HG03064 (cell line): ENCODE measurements around the gene TCF4.
A peak's percentile ranks its signal among the peaks of the same experiment; 100 is the strongest.

Experiments used
- ATAC-seq: cut with Tn5 transposase; IDR thresholded peaks from one replicate; pipeline ENCODE4 v1.9.1; 2021; ENCODE audit warnings: low read depth; ENCODE audit not compliant: unreplicated experiment

Gene TCF4

GRCh38 chr18:55316486-55317184 lies 271.4 kb downstream of the TCF4 start:
- no peak for ATAC-seq

GRCh38 chr18:55314615-55315237 lies 273.3 kb downstream of the TCF4 start:
- ATAC-seq: no peak

DNA sequence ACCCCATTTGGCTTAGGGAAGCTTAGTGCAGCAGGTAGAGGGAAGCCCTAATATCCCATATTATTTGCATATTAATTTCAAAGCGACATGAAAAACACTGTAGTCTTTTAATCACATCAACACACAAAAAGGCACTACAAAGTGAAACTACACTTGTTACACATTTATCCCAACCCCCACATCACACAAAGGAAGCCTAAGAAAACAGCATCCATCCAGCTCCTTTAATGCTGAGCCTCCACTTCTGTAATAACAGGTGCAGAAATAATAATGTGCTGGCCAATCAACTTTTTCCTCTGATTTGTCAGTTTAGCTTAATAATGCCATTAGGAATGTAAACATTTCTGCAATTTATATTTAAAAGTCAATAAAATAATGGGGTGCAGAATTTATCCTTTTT lies 274.0 kb downstream of the TCF4 start:
- no peak for ATAC-seq

GRCh38 chr18:55310863-55311262 lies 277.1 kb downstream of the TCF4 start:
- no peak for ATAC-seq

DNA sequence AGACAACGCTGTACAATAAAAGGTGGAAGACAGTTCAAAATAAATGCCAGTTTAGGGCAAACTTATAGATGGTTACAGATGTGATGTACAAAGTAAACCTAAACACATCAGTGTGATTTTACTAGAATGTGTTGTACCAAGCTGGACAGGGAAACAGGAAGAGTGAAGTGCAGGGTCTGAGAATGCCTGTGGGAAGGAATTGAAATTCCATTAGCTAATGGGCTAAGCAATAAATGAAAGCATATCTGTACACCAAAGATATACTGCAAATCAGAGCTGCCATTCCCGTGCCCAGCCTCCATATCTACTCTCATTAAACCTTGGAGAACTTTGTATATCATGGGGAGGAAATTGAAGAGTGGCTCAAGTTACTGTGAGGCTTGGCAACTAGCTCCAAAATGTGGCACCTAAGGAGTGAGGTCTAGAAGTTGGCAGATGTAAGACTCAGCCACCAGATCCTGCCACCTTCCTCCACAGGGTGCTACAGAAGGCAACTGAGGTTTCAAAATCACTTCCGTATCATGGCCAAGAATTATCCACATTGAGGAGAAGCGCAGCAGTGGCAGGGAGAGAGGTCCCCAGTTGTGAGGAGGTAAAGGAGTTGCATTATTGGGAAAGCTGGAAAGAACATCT lies 277.8 kb downstream of the TCF4 start:
- ATAC-seq: no peak

DNA sequence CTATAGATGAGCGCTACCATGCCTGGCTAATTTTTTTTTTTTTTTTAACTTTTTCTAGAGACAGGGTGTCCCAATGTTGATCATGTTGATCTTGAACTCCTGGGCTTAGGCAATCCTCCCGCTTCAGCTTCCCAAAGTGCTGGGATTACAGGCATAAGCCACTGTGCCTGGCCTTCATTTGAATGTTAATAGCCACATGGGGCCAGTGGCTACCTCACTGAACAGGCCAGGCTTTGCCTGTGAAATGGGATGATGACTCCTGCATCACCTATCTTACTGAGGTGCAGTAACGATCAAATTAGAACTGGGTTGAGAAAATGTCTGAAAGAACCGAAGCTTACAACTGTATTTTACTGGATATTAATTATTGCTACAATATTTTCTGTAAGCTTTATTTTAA lies 278.7 kb downstream of the TCF4 start:
- ATAC-seq: no peak

DNA sequence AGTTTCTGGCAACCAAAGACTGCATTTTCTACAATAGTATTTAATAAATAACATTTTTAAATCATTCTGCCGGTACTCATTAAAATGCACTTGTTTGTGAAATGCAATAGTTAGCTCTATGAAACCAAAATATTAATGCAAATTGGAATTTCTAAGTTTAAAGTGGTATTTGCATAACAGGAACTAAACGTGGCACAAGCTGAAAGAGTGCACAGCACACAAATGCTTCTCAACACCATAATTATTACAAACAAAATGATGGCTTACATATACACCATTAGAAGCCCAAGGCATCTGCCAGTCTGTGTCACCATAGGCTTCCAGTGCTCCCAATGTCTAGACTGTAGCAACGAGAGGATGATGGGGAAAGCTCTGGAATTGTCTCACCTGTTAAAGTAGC lies 280.5 kb downstream of the TCF4 start:
- peak; percentile 57 for ATAC-seq

DNA sequence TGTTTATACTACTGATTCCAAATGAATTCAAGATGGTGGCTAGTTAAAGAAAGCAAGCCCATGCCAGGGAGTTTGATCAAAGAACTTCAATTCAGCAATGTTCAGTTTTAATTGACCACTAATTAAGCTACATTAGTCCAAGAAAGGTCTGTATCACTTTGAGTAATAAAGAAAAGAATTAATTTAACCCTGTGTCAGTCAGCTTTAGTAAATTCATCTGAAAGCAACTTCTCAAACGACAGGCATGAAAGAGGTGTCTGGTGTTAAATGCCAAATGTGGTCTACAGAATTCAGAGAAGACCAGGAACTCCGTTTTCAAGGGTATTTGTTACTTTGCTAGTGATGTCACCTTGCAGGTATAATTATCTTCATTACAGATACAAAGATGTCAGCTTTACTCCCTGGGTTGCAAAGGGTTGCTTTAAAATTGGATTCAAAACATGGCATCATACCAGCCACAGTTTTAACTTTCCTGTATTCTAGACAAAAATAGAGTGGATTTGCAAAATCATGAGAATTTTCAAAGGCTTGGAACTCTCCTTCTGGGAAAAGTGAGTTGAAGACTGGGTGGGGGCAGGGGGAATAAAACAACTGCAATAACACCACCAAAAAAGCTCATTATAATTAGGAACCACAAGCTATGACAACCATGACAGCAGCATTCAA lies 281.5 kb downstream of the TCF4 start:
- ATAC-seq: no peak

DNA sequence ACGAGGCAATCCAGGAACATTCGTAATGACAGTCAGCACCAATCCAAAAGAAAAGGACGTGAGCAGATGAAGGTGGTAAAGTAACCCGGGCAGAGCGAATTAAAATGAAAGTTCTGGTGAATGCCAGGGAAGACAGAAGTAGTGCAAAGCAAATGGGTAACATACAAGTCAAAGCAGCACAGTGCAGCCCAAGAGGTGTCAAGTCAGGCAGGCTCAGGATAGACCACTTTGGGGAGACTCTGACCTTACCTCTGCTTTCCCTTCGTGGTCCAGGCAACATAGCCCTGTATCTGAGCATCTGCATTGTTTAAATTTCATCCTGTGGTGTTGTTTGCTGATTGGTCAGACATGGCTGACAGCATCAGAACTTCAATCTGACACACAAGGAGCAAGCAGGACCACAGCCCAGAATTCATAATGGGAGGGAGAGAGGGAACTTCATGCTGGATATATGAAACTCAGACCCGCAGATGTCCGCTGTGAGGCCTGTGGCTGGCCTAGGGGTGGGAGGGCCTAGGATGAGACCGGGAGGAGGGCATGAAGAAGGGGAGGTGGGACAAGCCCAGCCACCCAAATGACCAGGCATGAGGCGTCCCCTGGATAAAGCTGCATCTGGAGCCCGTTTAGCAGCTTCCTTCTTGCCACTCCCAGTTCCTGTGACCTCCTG lies 285.7 kb downstream of the TCF4 start:
- no peak for ATAC-seq

- no peak for ATAC-seq
These were observed 286.2 kb downstream of the TCF4 start for GRCh38 chr18:55301824-55302166.

GRCh38 chr18:55300936-55301531 lies 287.0 kb downstream of the TCF4 start:
- ATAC-seq: no peak

- ATAC-seq: no peak
These were observed 287.5 kb downstream of the TCF4 start for GRCh38 chr18:55300421-55300935.

DNA sequence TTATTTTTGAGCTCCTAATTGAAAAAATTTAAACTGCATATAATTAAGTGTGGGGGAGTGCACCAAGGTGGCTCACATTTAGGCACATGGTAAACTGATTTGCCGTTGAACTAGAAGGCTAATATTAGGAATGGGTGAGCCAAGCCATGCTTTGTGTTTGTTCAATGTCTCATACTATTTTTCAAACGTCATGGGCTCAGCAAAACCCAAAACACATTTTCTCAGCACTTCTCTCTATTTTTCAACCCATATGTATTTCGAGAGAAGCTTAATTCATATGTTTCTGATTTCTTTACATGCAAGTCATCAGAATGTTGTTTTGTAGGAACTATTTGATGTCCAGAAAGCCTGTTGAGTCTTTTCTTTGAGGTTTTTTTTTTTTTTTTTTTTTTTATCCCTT lies 291.2 kb downstream of the TCF4 start:
- ATAC-seq: no peak

- no peak for ATAC-seq
These were observed 291.9 kb downstream of the TCF4 start for GRCh38 chr18:55296115-55296514.

DNA sequence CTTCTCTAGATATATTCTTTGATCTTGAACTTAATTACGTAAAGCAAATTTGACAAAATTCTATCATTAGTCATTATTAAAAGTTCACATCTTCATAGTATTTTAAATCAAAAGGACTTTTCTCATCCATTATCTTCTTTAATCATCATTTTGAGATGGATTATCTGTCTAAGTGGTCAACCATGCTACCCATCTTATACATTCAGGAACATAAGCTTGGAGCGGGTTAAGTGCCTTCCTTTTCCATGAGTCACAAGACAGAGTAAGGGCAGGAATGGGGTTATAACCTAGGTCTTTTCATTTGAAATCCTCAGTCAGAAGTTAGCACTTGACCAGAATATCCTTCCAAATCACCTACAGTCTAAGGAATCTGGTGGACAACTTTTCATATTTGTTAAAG lies 297.1 kb downstream of the TCF4 start:
- no peak for ATAC-seq

DNA sequence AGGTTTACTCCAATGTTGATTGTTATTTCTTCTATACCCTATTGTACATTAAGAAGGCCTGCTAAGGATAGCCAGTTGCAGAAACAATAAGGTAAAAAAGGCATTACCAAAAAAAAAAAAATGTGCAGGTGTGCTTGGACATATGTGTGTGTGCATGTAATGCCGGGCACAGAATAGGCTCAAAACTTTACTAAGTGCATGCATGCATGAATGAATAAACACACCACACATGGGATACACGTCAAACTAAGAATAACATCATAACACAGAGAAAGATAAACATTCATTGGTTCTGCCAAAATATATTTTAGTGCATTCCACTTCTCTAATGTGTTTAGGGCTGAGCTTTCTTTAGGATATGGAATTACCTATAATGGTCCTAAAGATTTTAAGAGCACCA lies 298.2 kb downstream of the TCF4 start:
- ATAC-seq: no peak

GRCh38 chr18:55289048-55289447 lies 298.9 kb downstream of the TCF4 start:
- no peak for ATAC-seq

DNA sequence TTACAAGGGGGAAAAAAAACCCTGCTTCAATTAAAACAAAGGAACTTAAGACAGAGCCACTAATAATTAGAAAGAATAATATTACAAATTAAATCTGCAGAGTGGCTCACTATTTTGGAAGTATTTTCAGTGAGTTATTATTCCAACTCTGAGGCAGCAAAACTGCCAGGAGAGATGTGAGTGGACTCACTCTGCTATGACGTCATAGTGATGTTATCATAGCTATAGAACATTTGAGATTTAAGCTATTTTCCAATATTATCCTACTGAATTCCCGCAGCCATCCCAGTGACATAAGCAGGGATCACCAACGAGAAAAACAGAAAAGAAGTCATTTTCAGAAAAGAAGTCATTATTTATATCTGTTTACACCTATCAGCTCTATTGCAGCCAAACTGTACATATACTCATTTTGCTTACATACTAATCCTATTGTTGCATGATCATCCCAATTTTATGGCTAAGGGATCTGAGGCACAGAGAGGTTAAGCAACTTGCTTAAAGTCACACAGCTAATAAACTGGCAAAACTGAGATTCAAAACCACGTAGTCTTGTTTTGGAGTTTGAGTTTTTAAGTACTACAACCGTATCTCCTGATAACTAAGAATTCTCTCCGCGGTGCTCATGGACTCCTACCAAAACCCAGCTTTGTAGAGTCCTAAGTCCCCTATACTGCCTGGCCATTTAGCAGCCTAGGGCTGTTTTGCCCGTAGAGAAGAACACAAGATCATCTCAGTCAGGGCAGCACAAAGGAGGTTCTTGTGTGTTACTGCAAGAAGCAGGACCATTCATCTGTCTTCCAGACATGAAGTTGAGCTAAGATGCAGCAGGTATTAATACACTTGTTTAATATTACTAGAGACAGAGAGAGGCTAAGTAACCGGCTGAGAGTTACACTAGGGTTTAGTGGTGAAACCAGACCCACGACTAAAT lies 299.8 kb downstream of the TCF4 start:
- no peak for ATAC-seq

GRCh38 chr18:55287149-55287806 lies 300.7 kb downstream of the TCF4 start:
- ATAC-seq: no peak
